Left colon (tissue), 2 donors: Measurements from ENCODE around the gene SERPINB6. TPM values are rescaled to one million over a fixed set of nuclear protein-coding genes. Genes with fewer than 3 reads are reported as not detected.
"Not testable (repeated sequence)": the region's sequence is repeated elsewhere in the genome, so short reads cannot be mapped to it uniquely, and the experiment has no call there.

Experiments used
- ATAC-seq: fragments of 200-7000 bp; cut with Tn5 transposase; one replicate; pipeline ENCODE4 v1.9.1; 2020; ENCODE audit warnings: mild to moderate bottlenecking, moderate library complexity
- DNase-seq, 2 donors: peaks; one replicate each; pipeline ENCODE4 v3.0.0-alpha.2; 2020
- intact Hi-C, 2 donors: fragments of 100-400 bp; cut with DNase I in 1 of 2; cut with micrococcal nuclease in 1 of 2; formaldehyde crosslinking; loops; one replicate each; pipeline versions ENCODE4 v1.11.2 to v1.14.0; 2022; cut with DNase I, micrococcal nuclease
- total RNA-seq, 2 donors: library from RNA; stranded (reverse); fragmentation: NEBNext Ultra II Directional; extraction: Animal tissue kit (Norgen Biotek cat#: 25700); gene quantifications; one replicate each; pipeline ENCODE4 v1.2.1, GENCODE V29; 2021
- donor health status: DM: no; HTN: no; CAD: no.
- donor health status: DM: yes; HTN: yes; CAD: no.

Gene SERPINB6
- total RNA-seq, 2 donors from 2014 or later = 182 to 192 TPM

GRCh38 chr6:2984738-2985406 is 13.5 kb upstream of the SERPINB6 start:
- intact Hi-C loops = loop anchor here in 1 of 2 donors (5.0 kb wide), 1 partner anchor 33 kb away; no protein-coding TSS in a partner anchor
- ATAC-seq (peak; percentile 5), DNase-seq (peak; percentile 59 to 64)

GRCh38 chr6:2982426-2983117 is 11.2 kb upstream of the SERPINB6 start:
- peak in 1 of 2 donors; percentile 49 for DNase-seq
- intact Hi-C loops = no loop called here
- peak; percentile 47 for ATAC-seq

DNA sequence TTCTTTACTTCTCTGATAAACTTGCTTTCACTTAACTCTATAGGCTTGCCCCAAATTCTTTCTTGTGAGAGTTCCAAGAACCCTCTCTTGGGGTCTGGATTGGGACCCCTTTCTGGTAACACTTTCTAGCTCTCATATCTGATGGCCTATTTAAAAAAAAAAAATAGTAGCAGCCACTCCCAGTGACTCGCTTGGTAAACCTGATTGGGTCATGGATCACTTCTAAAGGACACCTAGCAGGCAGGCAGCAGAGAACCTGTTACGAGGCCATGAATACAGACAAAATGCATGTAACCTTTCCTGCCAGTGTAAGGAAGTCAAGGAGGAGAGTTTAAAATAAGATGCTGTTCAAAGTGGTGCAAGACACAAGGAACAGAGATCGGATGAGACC is 9.1 kb upstream of the SERPINB6 start:
- no peak for DNase-seq
- intact Hi-C loops = no loop called here
- ATAC-seq = peak; percentile 38

DNA sequence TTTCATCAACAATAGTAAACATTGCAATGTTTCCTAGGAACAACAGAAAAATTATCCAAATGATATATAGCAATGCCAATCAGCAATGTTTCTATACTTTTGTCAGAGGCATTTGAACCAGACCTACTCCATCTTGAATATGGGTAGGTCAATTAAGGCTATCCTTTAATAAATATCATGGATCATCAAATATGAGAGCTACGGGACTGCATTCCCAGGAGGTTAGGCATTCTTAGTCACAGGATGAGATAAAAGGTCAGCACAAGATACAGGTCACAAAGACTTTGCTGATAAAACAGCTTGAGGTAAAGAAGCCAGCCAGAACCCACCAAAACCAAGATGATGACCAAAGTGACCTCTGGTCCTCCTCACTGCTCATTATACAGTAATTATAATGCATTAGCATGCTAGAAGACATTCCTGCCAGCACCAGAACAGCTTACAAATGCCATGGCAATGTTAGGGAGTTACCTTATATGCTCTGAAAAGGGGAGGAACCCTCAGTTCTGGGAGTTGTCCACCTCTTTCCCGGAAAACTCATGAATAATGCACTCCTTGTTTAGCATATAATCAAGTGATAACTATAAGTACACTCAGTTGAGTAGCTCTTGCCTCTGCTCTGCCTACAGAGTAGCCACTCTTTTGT is 8.6 kb upstream of the SERPINB6 start:
- peak in 1 of 2 donors; percentile 2 for DNase-seq
- intact Hi-C loops = no loop called here
- peak; percentile 47 for ATAC-seq

DNA sequence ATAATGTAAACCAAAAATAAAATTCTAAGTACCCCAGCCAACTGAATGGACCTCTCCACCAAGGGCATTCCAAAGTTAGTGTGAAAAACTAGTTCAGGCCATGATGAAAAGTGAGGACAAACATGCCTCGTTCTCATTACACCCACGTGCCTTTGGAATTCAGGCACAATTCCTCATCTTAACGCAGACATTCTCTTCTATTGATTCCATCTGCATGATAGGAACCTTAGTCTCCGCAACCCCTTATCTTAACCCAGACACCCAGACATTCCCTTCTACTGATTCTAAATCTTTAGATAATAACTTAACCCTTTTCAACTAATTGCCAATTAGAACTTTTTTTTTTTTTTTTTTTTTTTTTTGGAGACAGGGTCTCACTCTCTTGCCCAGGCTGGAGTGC is 7.6 kb upstream of the SERPINB6 start:
- DNase-seq (no peak), ATAC-seq (no peak)
- intact Hi-C loops = no loop called here

- DNase-seq = no peak
- intact Hi-C loops = no loop called here
- peak; percentile 15 for ATAC-seq
Observed at GRCh38 chr6:2977799-2978590, 6.6 kb upstream of the SERPINB6 start.

GRCh38 chr6:2977290-2977689 is 5.9 kb upstream of the SERPINB6 start:
- no peak for ATAC-seq
- DNase-seq = no peak
- intact Hi-C loops = no loop called here

DNA sequence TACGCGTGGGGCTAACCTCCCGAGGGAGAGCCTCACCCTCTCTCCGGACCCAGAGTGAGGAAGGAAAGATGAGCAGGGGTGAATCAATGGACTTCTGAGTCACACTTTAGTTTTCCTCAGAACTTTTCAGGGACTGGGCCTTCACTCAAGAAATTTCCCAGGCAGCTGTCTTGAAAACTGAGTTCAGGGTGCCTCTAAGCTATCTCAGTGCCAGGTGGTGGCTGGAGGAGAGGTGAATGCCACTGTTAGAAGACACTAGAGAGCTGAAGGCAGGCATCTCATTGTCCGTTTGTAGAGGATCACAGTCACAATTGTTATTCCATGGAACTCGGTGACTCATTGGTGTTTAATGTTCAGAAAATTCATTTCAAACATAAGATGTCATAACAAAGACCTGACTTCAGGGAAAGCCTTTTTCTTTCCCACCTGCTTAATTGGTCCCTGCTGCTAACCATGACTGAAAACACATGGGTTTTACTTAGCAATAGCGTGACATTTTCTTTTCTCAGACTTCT is 5.3 kb upstream of the SERPINB6 start:
- ATAC-seq (no peak), DNase-seq (no peak)
- intact Hi-C loops = no loop called here

DNA sequence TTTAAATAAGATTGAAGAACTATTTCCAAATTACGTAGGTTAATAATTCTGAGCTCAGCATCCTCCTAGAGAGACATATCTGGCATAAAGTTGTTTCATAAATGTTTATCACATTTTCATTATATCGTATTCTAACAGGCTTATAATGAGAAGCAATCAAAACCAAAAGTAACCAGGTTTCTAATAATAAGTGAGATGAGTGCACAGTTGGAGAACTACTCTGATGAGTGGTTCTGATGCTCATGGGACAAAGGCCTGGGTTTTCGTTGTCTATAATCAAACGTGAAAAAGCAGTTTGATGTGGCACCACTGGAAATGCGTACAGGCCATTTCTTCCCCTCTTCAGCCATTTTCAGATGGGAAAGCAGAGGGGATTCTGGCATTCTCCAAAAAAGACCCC is 4.7 kb upstream of the SERPINB6 start:
- intact Hi-C loops = no loop called here
- ATAC-seq (no peak), DNase-seq (no peak)

DNA sequence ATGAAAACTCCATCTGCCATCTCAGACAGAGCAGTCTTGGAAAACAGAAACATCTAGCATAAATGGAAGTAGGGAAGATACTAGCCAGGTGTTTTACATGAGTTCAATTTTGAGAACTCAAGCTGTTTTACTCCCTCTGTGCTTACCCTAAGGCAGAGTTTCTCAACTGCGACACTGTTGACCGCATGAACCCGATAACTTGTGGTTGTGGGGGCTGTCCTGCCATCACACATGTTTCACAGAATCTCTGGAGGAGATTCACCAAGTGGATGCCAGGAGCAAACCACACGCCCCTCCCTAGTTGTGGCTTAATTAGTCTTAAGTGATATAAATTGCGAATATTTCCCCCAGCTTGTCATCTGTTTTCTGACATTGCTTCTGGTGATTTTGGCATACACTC is 2.3 kb upstream of the SERPINB6 start:
- no peak for ATAC-seq
- intact Hi-C loops = no loop called here
- DNase-seq = no peak

- intact Hi-C loops, DNase-seq, ATAC-seq: not testable (repeated sequence)
Observed at GRCh38 chr6:2973180-2973579, 1.8 kb upstream of the SERPINB6 start.

- intact Hi-C loops, ATAC-seq, DNase-seq: not testable (repeated sequence)
Observed at GRCh38 chr6:2972685-2973084, 1.3 kb upstream of the SERPINB6 start.

GRCh38 chr6:2972219-2972487 is 786 bp upstream of the SERPINB6 start:
- intact Hi-C loops, DNase-seq, ATAC-seq: not testable (repeated sequence)

- DNase-seq = peak; percentile 72 to 84
- intact Hi-C loops = no loop called here
- peak; percentile 71 for ATAC-seq
Observed at GRCh38 chr6:2970753-2971419, 481 bp downstream of the SERPINB6 start.

- intact Hi-C loops = no loop called here
- ATAC-seq (no peak), DNase-seq (no peak)
Observed at GRCh38 chr6:2970034-2970685, 1.2 kb downstream of the SERPINB6 start.

GRCh38 chr6:2969549-2969948 is 1.8 kb downstream of the SERPINB6 start:
- no peak for DNase-seq
- intact Hi-C loops = no loop called here
- no peak for ATAC-seq

GRCh38 chr6:2968600-2969135 is 2.7 kb downstream of the SERPINB6 start:
- intact Hi-C loops = no loop called here
- no peak for DNase-seq
- ATAC-seq = no peak

GRCh38 chr6:2967936-2968335 is 3.4 kb downstream of the SERPINB6 start:
- ATAC-seq (no peak), DNase-seq (no peak)
- intact Hi-C loops = no loop called here
